ENCODE measurements around the gene AP5S1.

AP5S1 gene

GRCh38 chr20:3798908-3799248, 21.5 kb upstream of the AP5S1 start:
- DNase-seq (ENCODE audit: low read depth): no peak
- H3K4me3 ChIP-seq (ENCODE audit: low read depth, low read length): no peak overlapping the region
- TF ChIP-seq, protein P1, sequence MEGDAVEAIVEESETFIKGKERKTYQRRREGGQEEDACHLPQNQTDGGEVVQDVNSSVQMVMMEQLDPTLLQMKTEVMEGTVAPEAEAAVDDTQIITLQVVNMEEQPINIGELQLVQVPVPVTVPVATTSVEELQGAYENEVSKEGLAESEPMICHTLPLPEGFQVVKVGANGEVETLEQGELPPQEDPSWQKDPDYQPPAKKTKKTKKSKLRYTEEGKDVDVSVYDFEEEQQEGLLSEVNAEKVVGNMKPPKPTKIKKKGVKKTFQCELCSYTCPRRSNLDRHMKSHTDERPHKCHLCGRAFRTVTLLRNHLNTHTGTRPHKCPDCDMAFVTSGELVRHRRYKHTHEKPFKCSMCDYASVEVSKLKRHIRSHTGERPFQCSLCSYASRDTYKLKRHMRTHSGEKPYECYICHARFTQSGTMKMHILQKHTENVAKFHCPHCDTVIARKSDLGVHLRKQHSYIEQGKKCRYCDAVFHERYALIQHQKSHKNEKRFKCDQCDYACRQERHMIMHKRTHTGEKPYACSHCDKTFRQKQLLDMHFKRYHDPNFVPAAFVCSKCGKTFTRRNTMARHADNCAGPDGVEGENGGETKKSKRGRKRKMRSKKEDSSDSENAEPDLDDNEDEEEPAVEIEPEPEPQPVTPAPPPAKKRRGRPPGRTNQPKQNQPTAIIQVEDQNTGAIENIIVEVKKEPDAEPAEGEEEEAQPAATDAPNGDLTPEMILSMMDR (IDR thresholded peaks at IDR 0.05; ENCODE audit: control insufficient read depth, extremely low read depth, insufficient read depth): no peak

GRCh38 chr20:3800256-3800877, 20.0 kb upstream of the AP5S1 start:
- H3K4me3 ChIP-seq (ENCODE audit: low read depth, low read length): no peak overlapping the region
- DNase-seq (ENCODE audit: low read depth): no peak
- TF ChIP-seq, protein P1 (IDR thresholded peaks at IDR 0.05; ENCODE audit: control insufficient read depth, extremely low read depth, insufficient read depth): no peak

GRCh38 chr20:3800878-3801260, 19.5 kb upstream of the AP5S1 start:
- no peak for DNase-seq (ENCODE audit: low read depth)
- TF ChIP-seq, protein P1 (IDR thresholded peaks at IDR 0.05; ENCODE audit: control insufficient read depth, extremely low read depth, insufficient read depth): no peak
- no peak overlapping the region for H3K4me3 ChIP-seq (ENCODE audit: low read depth, low read length)

DNA sequence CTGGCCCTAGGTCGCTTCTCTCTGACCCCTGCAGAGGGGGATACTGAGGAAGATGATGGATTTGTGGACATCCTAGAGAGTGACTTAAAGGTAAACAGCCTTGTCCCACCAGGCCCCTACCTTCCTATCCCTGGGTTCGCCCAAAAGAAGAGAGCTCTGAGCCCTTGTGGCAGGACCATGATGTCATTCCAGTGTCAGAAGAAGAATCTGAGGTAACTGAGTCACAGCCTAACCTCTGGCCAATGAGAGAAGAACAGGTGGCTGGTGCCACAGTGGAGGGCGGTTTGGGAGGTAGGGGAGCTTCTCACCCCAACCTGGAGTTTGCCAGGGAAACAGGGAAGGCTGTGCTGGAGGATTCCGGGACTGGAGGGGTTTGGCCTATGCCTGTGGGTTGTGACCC, 19.0 kb upstream of the AP5S1 start:
- TF ChIP-seq, protein P1 (IDR thresholded peaks at IDR 0.05; ENCODE audit: control insufficient read depth, extremely low read depth, insufficient read depth): no peak
- no peak for DNase-seq (ENCODE audit: low read depth)
- no peak overlapping the region for H3K4me3 ChIP-seq (ENCODE audit: low read depth, low read length)

GRCh38 chr20:3801846-3802245, 18.5 kb upstream of the AP5S1 start:
- TF ChIP-seq, protein P1 (IDR thresholded peaks at IDR 0.05; ENCODE audit: control insufficient read depth, extremely low read depth, insufficient read depth): no peak
- H3K4me3 ChIP-seq (ENCODE audit: low read depth, low read length): no peak overlapping the region
- no peak for DNase-seq (ENCODE audit: low read depth)

DNA sequence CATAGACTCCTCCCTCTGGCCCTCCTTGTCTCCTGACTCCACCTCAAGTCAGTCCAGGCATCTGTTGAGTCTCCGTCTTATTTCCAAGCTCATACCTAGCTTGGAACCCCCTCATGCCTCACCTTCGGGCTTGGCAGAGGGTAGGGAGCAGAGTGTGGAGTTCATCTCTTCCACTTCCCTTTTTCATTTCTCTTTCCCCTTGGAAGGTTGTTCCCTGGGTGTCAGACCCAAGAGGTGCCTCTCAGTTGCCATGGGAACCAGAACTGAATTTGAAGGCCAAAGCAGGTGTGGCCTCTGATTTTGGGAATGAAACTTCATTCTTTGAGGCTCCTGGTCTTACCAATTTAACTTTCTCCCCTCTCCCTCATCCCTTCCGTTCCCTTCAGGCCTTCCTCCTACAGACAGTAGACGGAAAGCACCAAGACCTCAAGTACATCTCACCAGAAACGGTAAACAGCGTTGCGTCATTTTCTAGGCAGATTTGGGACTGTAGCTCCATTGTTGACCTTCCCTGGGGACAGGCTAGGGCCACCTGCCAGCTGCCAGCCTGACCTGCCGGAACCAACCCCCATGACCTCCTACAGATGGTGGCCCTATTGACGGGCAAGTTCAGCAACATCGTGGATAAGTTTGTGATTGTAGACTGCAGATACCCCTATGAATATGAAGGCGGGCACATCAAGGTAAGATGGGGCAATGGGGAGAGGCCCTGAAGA, 17.7 kb upstream of the AP5S1 start:
- no peak overlapping the region for H3K4me3 ChIP-seq (ENCODE audit: low read depth, low read length)
- DNase-seq (ENCODE audit: low read depth): no peak
- TF ChIP-seq, protein P1 (IDR thresholded peaks at IDR 0.05; ENCODE audit: control insufficient read depth, extremely low read depth, insufficient read depth): no peak

GRCh38 chr20:3803289-3803688, 17.1 kb upstream of the AP5S1 start:
- TF ChIP-seq, protein P1 (IDR thresholded peaks at IDR 0.05; ENCODE audit: control insufficient read depth, extremely low read depth, insufficient read depth): no peak
- no peak for DNase-seq (ENCODE audit: low read depth)
- no peak overlapping the region for H3K4me3 ChIP-seq (ENCODE audit: low read depth, low read length)
